HG02623 (cell line): ENCODE data around the gene POLR3E.
"Not testable (repeated sequence)": the region's sequence is repeated elsewhere in the genome, so short reads cannot be mapped to it uniquely, and the experiment has no call there.

ENCODE experiments used
- ATAC-seq: cut with Tn5 transposase; IDR thresholded peaks from one replicate; pipeline ENCODE4 v1.9.1; 2021; ENCODE audit warnings: moderate library complexity; ENCODE audit not compliant: unreplicated experiment

Gene POLR3E

GRCh38 chr16:22329199-22329695 is 32.0 kb downstream of the POLR3E start:
- ATAC-seq: no peak

GRCh38 chr16:22330326-22330725 is 33.1 kb downstream of the POLR3E start:
- no peak for ATAC-seq

- ATAC-seq: no peak
Observed at GRCh38 chr16:22333457-22333994, 36.3 kb downstream of the POLR3E start.

GRCh38 chr16:22335668-22336246 is 38.5 kb downstream of the POLR3E start:
- ATAC-seq: no peak

- no peak for ATAC-seq
Observed at GRCh38 chr16:22336581-22336980, 39.4 kb downstream of the POLR3E start.

- no peak for ATAC-seq
Observed at GRCh38 chr16:22337045-22337444, 39.8 kb downstream of the POLR3E start.

GRCh38 chr16:22337849-22338635 is 40.8 kb downstream of the POLR3E start:
- no peak for ATAC-seq

- ATAC-seq: no peak
Observed at GRCh38 chr16:22340945-22341344, 43.7 kb downstream of the POLR3E start.

GRCh38 chr16:22342082-22342481 is 44.9 kb downstream of the POLR3E start:
- no peak for ATAC-seq

GRCh38 chr16:22346483-22346882 is 49.3 kb downstream of the POLR3E start:
- ATAC-seq: no peak

- no peak for ATAC-seq
Observed at GRCh38 chr16:22347100-22347820, 50.1 kb downstream of the POLR3E start.

GRCh38 chr16:22348291-22348690 is 51.1 kb downstream of the POLR3E start:
- ATAC-seq: no peak

GRCh38 chr16:22351017-22351416 is 53.8 kb downstream of the POLR3E start:
- ATAC-seq: not testable (repeated sequence)

- no peak for ATAC-seq
Observed at GRCh38 chr16:22352140-22352539, 54.9 kb downstream of the POLR3E start.

- ATAC-seq: no peak
Observed at GRCh38 chr16:22352723-22353122, 55.5 kb downstream of the POLR3E start.

GRCh38 chr16:22353191-22353919 is 56.1 kb downstream of the POLR3E start:
- no peak for ATAC-seq

GRCh38 chr16:22353933-22354541 is 56.8 kb downstream of the POLR3E start:
- ATAC-seq: no peak

- no peak for ATAC-seq
Observed at GRCh38 chr16:22355487-22355908, 58.3 kb downstream of the POLR3E start.

GRCh38 chr16:22356930-22357634 is 59.9 kb downstream of the POLR3E start:
- ATAC-seq: peak; percentile 14

- peak; percentile 59 for ATAC-seq
Observed at GRCh38 chr16:22357635-22357971, 60.4 kb downstream of the POLR3E start.
